HG03097 (cell line): ENCODE measurements around the gene ZNF132.
"Not testable (repeated sequence)": the region's sequence is repeated elsewhere in the genome, so short reads cannot be mapped to it uniquely, and the experiment has no call there.

Experiments
- ATAC-seq: cut with Tn5 transposase; IDR thresholded peaks from one replicate; pipeline ENCODE4 v1.9.1; 2021; ENCODE audit not compliant: unreplicated experiment, low FRiP score

The ZNF132 gene

DNA sequence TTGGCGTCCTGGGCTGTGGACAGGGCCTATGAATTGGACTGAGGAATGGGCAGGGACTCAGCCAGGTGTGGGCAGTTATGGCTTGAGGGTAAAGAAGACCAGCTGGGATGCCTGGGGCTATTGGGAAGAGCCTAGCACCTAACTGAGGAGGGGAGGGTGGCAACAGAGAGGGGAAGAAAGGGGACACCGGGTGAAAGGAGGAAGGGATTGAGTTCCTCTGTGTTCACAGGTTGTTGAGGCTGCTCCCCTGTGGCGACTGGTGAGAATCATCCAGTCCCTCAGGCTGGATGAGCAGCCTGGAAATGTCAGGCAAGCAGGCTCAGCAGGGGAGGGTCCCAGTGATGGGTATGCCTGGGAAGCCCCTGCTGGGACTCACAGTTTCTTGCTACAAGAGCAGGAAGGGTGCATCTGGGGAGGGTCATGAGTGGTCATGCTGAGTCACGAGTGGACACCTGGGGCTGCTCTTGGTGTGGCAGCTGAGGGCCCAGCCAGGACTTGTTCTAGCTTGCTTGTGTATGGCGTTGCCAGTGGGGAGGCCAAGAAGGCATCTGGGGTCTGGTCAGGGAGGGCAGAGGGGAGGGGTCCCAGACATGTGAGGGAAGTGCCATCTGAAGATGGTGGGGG lies 28.4 kb upstream of the ZNF132 start:
- no peak for ATAC-seq

DNA sequence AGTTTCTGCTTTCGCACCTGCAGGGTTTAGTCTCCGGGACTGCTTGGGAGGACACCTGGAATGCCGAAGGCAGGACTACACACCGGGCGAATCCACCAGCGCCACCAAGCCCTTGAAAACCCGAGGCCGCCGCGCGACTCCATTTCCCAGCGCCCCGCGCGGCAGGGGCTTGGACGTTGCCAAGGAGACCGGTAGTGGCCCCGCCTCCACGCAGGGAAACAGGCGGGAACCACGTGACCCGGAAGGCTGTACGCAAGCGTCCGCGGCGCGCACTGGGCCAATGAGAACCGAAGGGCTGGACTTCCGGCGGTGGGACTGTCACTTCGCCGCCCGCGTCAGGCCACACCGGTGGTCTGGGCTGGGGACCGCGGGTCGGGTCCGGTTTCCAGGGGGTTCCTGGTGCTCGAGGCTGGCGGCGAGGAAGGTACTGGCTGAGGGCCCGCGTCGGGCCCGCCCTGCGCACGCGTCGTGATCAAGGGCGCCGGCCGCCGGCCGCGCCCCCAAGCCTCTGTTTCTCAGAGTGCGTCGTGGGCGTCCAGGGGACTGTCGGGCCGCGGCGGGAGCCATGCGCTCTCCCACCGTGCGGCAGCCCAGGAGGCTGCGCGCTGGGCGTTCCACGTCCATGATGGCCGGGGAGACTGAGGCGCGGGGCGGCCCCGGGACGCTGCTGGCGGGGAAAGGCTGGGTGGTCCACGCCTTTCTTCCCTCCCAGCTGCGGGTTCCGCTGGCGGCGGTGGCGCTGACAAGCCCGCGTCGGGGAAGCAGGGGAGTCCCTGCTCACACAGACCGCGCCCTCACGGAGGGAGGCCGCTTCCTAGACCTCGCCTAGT lies 27.0 kb upstream of the ZNF132 start, which contains the start of gene ZNF324:
Gene ZNF324 (plus strand): TSS at position 321 of the 830 bp plus-strand sequence. CDS start 2,106 bp downstream, outside the sequence.
- ATAC-seq: peak; percentile 91

DNA sequence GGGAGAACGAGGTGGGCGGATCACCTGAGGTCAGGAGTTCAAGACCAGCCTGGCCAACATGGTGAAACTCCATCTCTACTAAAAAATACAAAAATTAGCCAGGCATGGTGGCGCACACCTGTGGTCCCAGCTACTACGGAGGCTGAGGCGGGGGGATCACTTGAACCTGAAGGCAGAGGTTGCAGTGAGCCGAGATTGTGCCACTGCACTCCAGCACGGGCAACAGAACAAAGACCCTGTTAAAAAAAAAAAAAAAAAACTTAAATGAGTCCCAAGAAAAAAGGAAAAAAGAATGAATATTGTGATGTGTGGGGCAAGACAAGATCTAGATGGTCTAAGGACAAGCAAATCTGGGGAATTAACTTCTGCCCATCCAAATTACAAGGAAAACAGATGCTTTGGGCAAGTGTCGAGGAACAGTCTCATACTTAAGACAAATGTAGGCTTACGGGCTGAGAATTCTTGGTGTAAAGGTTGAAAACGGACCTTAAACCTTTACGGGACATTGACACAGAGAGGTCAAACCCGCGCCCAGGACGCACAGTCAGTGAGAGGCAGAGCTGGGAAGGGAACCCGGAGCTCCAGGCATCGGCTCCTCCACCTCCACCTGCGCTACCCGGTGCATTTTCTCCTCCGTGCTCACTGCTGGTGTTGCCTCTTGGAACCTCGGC lies 26.3 kb upstream of the ZNF132 start:
- ATAC-seq: peak; percentile 24

DNA sequence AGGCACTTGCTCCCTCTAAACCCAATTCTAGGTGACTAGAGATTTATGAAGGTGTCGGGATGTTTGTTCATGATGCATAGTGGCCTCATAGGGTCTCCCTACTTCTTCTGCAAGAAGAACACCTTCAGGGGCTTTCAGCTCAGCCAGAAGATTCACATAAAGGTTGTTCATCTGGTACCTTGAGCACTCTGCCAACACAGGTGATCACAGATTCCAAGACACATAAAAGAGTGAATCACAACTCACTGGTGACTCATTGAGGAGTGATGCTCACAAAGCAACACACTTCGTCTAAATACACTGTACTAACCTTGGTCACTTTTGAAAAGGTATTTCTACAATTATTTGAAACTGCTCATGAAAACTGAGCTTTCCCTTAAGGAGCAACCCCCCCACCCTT lies 20.1 kb upstream of the ZNF132 start:
- ATAC-seq: no peak

DNA sequence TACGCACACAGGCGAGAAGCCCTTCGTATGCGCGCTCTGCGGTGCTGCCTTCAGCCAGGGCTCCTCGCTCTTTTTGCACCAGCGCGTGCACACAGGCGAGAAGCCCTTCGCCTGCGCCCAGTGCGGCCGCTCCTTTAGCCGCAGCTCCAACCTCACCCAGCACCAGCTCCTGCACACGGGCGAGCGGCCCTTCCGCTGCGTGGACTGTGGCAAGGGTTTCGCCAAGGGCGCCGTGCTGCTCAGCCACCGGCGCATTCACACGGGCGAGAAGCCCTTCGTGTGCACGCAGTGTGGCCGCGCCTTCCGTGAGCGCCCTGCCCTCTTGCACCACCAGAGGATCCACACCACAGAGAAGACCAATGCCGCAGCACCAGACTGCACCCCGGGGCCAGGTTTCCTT lies 16.2 kb upstream of the ZNF132 start:
- no peak for ATAC-seq

DNA sequence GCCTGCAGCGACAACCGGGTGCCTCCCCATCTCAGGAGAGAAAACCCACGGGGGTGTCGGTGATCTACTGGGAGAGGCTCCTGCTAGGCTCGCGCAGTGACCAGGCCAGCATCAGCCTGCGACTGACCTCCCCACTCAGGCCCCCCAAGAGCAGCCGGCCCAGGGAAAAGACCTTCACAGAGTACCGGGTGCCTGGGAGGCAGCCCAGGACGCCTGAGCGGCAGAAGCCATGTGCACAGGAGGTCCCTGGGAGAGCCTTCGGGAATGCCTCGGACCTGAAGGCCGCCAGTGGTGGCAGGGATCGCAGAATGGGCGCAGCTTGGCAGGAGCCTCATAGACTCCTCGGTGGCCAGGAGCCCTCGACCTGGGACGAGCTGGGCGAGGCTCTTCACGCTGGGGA lies 15.4 kb upstream of the ZNF132 start:
- ATAC-seq: no peak

DNA sequence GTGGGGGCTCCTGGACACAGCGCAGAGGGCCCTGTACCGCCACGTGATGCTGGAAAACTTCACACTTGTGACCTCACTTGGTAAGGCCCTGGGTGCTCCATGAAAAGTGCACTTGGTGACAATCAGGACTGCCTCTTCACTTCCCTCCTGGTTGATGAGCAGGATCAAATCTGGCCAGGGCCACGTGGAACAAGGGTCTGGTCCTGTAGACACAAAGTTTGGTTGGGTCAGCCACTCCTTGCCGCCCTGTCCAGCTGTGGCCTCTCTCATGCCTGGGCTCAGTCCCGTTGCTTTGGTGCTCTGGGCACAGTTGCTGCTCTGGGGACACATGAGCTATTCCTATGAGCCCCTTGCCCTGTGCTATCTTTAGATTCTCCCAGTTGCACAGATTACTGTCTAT lies 13.8 kb upstream of the ZNF132 start:
- no peak for ATAC-seq

DNA sequence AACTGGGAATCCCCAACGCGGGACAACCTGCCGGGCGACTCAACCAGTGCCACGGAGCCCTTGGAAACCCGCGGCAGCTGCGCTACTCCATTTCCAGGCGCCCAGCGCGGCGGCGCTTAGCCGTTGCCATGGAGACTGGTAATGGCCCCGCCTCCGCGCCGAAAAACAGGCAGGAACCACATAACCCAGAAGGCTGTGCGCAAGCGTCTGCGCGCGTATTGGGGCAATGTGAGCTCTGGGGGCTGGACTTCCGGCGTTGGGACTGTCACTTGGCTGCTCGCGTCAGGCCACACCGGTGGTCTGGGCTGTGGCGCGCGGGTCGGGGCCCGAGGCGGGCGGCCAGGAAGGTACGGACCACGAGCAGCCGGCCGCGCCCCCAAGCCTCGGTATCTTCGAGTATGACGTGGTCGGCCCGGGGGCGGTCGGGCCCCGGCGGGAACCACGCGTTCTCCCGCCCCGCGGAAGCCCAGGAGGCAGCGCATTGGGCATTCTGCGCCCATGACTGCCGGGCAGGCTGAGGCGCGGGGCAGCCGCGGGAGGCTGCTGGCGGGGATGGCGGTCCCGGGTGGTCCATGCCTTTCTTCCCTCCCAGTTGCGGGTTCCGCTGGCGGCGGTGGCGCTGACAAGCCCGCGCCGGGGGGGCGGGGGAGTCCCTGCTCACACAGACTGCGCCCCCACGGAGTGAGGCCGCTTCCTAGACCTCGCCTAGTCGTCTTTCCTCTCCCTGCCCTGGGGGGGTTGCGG lies 11.6 kb upstream of the ZNF132 start, which contains the start of gene ZNF324B:
Gene ZNF324B (plus strand): TSS at position 265 of the 744 bp plus-strand sequence. CDS start 2,080 bp downstream, outside the sequence.
- peak; percentile 94 for ATAC-seq

DNA sequence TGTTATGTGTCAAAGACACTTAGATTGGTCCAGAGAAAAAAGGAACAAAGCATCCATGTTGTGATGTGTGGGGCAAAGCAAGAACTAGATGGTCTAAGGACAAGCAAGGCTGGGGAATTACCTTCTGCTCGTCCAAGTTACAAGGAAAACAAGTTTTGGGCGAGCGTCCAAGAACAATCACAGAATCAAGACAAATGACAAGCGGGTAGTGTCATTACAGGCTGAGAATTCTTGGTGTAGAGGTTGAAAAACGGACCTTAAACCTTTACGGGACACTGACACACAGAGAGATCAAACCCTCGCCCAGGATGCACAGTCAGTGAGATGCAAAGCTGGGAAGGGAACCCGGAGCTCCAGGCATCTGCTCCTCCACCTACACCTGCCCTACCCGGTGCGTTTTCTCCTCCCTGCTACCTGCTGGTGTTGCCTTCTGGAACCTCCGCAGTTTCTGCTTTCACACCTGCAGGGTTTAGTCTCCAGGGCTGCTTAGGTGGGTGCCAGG lies 11.0 kb upstream of the ZNF132 start:
- ATAC-seq: peak; percentile 5

DNA sequence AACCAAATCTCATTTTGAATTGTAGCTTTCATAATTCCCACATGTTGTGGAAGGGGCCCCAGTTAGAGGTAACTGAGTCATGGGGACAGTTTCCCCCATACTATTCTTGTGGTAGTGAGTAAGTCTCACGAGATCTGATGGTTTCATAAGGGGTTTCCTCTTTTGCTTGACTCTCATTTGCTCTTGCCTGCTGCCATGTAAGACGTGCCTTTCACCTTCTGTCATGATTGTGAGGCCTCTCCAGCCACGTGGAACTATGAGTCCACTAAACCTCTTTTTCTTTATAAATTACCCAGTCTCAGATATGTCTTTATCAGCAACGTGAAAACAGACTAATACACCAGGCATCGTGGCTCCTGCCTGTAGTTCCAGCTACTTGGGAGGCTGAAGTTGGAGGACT lies 10.0 kb upstream of the ZNF132 start:
- ATAC-seq: not testable (repeated sequence)

DNA sequence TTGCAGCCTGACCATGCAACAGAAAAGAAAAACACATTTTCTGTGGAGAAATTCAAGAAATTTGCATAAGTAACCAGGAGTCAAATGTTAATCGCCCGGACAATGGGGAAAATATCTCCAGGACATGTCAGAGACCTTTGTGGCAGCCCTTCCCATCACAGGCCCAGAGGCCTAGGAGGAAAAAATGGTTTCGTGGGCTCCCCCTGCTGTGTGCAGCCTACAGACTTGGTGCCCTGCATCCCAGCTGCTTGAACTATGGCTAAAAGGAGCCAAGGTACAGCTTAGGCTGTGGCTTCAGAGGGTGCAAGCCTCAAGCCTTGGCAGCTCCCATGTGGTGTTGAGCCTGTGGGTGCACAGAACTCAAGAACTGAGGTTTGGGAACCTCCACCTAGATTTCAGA lies 8.9 kb upstream of the ZNF132 start:
- not testable (repeated sequence) for ATAC-seq

DNA sequence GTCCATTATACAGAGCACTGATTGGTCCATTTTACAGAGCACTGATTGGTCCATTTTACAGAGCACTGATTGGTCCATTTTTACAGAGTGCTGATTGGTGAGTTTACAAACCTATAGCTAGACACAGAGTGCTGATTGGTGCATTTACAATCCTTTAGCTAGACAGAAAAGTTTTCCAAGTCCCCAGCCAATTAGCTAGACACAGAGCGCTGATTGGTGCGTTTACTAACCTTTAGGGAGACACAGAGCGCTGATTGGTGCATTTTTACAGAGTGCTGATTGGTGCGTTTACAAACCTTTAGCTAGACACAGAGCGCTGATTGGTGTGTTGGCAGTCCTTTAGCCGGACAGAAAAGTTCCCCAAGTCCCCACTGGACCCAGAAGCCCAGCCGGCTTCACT lies 3.0 kb upstream of the ZNF132 start:
- not testable (repeated sequence) for ATAC-seq

DNA sequence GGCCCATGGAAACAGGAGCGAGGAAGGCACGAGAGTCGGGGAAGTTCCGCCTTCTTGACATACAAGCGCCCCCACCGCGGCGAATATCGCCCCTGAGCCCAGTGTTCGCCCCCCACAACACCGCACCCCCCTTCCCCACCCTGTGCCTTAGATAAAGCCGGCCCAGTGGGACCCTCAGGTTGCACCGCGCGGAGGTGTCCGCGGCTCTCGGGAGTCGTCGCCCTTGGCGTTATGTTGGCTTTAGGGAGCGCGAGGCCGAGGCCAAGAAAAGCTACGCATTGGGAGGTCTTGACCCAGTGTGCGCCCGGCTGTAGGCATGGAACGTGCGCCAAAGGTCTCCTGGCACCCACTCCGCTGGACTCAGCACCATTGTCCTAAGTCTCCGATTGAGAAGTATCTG lies 603 bp upstream of the ZNF132 start:
- ATAC-seq: no peak

DNA sequence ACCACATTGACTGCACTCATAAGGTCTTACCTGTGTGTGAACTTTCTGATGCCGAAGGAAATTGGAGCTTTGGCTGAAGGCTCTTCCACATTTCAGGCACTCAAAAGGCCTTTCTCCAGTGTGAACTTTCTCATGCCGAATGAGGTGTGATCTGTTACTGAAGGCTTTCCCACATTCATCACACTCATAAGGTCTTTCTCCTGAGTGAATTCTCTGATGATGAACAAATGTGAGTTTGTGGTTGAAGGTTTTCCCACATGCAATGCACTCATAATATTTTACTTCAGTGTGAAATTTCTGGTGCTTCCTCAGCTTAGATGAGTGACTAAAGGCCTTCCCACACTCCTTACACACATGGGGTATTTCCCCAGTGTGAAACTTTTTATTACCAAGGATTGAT lies 5.7 kb downstream of the ZNF132 start:
- ATAC-seq: no peak

DNA sequence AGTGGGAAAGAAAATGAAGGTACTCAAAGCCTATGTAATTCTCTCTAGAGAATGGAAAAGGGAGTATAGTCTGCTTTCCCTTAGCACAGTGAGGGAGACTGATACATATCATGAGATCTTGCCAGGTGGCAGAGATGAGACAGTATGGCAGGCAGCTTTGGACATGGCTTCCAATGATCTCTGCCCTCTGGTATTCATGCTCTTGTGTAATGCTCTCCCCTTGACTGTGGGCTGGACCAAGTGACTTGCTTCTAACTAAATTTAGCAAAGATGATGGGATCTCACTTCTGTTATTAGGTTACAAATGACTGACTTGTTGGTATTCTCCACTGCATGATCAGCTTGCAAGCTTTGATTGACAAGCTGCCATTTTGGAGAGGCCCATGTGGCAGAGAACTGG lies 10.2 kb downstream of the ZNF132 start:
- no peak for ATAC-seq

DNA sequence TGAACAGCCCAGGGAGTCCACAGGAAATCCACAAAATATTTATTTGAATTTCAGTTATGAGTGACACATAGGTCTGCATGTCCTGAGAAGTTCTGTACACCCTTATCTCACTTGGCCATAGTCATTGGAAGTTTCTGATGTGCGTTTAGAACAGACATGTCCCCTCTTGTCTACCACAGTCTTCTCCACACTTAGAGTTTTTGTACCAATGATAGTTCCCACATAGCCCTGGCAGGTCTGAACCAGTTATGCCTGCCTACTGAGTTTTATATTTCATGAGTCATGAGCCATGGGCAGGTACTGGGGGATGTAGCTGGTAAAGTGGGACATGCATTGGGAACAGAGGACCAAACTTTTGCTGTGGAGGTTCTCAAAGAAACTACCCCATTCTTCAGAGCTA lies 11.3 kb downstream of the ZNF132 start:
- no peak for ATAC-seq

DNA sequence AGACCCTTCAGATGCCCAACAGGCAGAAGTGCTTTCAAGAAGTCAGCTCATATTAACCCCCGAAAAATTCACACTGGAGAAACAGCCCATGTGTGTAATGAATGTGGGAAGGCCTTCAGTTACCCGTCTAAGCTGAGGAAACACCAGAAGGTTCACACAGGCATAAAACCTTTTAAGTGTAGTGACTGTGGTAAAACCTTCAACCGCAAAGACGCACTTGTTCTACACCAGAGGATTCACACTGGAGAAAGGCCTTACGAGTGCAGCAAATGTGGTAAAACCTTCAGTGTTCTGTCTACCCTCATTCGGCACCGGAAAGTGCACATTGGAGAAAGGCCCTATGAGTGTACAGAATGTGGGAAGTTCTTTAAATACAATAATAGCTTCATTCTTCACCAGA lies 22.9 kb downstream of the ZNF132 start:
- no peak for ATAC-seq

DNA sequence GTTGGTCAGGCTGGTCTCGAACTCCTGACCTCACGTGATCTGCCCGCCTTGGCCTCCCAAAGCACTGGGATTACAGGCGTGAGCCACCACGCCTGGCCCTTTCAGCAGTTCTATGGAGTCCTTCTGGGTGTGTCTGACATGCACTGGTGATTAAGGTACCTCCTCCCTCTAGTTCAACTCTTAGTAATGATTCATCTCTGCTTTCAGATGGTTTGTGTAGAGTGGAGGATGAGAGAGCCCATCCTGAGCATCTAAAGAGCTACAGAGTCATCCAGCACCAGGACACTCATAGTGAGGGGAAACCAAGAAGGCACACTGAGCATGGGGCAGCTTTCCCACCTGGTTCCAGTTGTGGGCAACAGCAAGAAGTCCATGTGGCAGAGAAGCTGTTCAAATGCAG lies 23.3 kb downstream of the ZNF132 start:
- ATAC-seq: no peak

DNA sequence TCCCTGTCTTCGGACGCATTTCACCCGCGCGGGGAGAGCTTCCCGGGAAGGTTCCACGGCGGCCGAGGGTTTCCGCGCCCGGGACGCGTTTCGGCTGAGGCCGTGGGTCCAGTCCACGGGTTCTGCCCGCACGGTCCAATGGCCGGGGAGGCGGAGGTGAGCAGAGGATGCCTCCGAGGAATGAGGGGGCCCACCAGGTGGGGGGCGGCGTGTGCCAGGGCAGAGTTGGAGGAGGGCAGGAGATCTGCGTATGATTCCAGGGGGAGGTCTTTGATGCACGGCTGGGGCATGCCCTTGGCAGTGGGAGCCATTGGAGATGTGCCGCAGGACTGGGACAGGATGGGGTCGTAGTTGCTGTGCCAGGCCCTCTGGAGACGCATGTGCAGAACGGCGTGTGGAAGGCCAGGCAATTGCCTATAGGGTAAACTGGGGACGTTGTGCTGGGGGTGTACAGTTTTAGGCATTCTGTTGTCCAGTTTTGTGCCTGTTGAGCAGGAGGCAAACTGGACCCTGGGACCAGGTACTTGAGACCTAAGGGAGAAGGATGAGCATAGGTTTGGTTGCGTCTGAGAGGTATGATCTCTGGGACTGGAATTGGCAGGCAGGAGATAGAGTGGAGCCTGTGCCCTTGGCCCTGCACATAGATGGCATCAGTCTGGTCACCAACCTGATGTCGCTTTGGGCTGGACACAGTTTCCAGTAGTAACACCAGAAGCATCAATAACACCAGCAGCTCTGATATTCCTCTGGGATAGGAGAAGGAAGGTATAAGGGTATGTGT lies 30.8 kb downstream of the ZNF132 start:
- peak; percentile 26 for ATAC-seq
